ENCODE data around the gene CTAGE15.
"Not testable (repeated sequence)": the region's sequence is repeated elsewhere in the genome, so short reads cannot be mapped to it uniquely, and the experiment has no call there.

DNA sequence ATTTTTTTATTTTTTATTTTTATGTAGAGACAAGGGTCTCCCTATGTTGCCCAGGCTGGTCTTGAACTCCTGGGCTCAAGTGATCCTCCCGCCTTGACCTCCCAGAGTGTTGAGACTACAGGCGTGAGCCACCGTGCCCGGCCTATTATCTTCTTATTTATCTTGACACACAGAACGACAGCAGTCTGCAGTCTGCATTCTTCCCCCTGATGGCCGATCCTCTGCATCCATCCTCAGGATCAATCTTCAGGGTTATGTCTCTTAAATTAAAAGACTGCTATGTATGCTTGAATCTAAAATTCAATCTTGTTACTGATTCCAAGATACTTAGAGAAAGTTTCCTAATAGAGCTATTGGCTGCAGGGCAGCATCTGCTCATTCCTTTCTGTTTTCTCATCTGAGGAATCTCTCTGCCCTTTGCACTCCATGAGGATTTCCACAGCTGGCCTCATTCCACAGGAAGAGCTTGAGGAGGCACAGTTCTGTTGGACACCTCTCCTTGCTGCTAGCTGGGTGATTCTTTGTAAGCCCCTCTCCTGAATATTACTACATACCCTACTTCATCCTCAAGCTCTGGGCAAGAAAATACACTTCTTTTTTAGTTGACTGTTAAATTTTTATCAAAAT lies 38.3 kb upstream of the CTAGE15 start:
- TF ChIP-seq, protein P1, sequence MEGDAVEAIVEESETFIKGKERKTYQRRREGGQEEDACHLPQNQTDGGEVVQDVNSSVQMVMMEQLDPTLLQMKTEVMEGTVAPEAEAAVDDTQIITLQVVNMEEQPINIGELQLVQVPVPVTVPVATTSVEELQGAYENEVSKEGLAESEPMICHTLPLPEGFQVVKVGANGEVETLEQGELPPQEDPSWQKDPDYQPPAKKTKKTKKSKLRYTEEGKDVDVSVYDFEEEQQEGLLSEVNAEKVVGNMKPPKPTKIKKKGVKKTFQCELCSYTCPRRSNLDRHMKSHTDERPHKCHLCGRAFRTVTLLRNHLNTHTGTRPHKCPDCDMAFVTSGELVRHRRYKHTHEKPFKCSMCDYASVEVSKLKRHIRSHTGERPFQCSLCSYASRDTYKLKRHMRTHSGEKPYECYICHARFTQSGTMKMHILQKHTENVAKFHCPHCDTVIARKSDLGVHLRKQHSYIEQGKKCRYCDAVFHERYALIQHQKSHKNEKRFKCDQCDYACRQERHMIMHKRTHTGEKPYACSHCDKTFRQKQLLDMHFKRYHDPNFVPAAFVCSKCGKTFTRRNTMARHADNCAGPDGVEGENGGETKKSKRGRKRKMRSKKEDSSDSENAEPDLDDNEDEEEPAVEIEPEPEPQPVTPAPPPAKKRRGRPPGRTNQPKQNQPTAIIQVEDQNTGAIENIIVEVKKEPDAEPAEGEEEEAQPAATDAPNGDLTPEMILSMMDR (IDR thresholded peaks at IDR 0.05 in 2 of 3, conservative IDR thresholded peaks at IDR 0.05 in 1 of 3; ENCODE audit: borderline replicate concordance in 1 of 3, insufficient read depth in 1 of 3, low read depth in 2 of 3, low read length in 2 of 3): not testable (repeated sequence)
- TF ChIP-seq POLR2AphosphoS5 (IDR thresholded peaks at IDR 0.05; ENCODE audit: low read depth, low read length); YY1 (IDR thresholded peaks at IDR 0.05; ENCODE audit: extremely low read depth, insufficient replicate concordance, low read depth, low read length); POLR2A (IDR thresholded peaks at IDR 0.05; ENCODE audit: borderline replicate concordance, extremely low read depth, insufficient read depth, insufficient read length); JUND (IDR thresholded peaks at IDR 0.05); EZH2phosphoT487 (IDR thresholded peaks at IDR 0.05; ENCODE audit: borderline replicate concordance); SIN3A (IDR thresholded peaks at IDR 0.05; ENCODE audit: low read depth); CEBPB (IDR thresholded peaks at IDR 0.05; ENCODE audit: low read depth); ZNF274 (IDR thresholded peaks at IDR 0.05; ENCODE audit: low read depth, low read length); EZH2 (IDR thresholded peaks at IDR 0.05); RAD21 (IDR thresholded peaks at IDR 0.05; ENCODE audit: low read depth): not testable (repeated sequence)
- TF ChIP-seq, protein P2, sequence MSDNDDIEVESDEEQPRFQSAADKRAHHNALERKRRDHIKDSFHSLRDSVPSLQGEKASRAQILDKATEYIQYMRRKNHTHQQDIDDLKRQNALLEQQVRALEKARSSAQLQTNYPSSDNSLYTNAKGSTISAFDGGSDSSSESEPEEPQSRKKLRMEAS (IDR thresholded peaks at IDR 0.05): not testable (repeated sequence)

Measured in HCT116 (cell line).